NCI-H345 treated with DMSO at 0.1 percent for 48 hours (cell line): ENCODE data around the gene ANKRD1.
"Not testable (repeated sequence)": the region's sequence is repeated elsewhere in the genome, so short reads cannot be mapped to it uniquely, and the experiment has no call there.

Experiments
- DNase-seq: peaks from one replicate; lab custom pipeline; 2025; ENCODE audit not compliant: unreplicated experiment; lab: John Stamatoyannopoulos, UW

ANKRD1 gene

GRCh38 chr10:90920986-90921666 is at the start of gene ANKRD1:
Gene ANKRD1, minus strand, starts transcription at chr10:90921087. Its CDS starts 60 bp downstream, at chr10:90921027.
- no peak for DNase-seq

GRCh38 chr10:90969947-90970673 is 49.2 kb upstream of the ANKRD1 start:
- DNase-seq: no peak

- no peak for DNase-seq
Measured at GRCh38 chr10:90969121-90969534, 48.2 kb upstream of the ANKRD1 start.

GRCh38 chr10:90968328-90969081 is 47.6 kb upstream of the ANKRD1 start:
- DNase-seq: no peak

DNA sequence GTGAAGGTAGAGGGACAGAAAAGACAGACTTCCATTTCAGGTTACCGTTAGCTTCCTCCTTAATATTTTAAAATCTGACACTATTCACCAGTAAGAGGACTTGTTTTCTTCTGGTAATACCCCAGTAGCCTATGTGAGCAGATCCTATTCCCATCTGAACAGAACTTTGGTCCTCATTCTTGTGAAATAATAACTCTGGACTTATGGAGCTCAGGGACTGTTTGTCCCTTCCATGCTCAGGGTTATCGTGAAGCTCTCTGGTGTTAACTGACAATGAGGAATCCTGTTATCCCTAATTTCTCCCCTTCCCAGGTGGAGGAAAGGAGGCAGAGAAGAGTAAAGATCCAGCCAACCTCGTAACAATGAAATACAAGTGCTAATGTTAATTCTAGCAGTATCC is 47.0 kb upstream of the ANKRD1 start:
- DNase-seq: no peak

- DNase-seq: no peak
Measured at GRCh38 chr10:90966146-90966545, 45.3 kb upstream of the ANKRD1 start.

GRCh38 chr10:90965720-90966119 is 44.8 kb upstream of the ANKRD1 start:
- DNase-seq: no peak

- no peak for DNase-seq
Measured at GRCh38 chr10:90964781-90965465, 44.0 kb upstream of the ANKRD1 start.

DNA sequence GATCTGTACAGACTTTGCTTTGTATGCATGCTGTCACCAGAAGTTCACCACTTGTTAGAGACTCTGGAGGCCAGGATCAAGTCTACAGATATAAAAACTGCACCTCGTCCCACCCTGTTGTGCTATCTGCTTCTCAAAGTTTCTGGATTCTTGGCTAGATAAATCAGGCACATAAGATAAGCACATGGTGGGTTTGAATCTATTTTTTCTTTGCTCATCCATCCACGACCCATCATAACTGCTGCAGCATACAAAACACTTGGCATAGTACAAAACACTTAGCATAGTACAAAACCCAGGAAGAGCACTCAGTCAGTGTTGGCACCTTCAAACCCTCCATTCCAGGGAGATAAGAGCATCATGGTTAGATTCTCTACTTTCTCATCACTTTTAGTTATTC is 42.4 kb upstream of the ANKRD1 start:
- no peak for DNase-seq

- DNase-seq: no peak
Measured at GRCh38 chr10:90960355-90960814, 39.5 kb upstream of the ANKRD1 start.

DNA sequence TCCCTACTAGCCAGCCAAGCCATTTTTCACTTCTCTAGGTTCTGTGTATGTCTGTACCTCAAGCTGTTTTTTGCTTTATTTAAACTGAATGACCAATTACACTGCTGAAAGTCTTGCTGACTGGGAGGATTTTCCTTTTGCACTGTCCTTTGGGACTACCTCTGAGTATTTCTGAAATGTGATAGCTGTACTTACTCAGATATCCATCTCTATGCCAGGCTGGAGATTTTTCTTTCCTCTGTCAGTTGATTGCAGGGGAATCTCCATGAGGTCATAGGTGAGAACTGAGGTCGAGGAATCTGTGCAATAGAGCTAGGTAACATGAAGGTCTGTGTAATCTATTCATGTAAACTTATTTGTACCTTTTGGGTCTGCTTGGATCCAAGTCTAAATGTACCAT is 38.9 kb upstream of the ANKRD1 start:
- DNase-seq: no peak

DNA sequence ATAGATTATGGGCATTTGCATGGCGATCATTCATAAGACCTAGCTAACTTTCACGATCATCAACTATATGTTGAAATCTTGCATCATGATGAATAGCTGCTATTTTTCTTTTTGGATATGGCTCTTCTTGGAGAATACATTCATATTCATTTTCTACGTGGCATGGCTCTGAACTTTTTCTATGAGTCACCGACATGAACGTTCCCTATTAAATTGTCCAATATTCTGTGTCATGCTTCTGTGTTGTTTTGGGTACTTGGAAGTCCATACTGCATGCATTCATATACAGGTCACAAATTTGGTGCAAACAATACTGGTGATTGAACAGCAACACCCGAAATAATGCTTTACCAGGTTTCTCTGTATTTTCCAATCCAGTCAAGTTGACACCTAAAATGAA is 37.9 kb upstream of the ANKRD1 start:
- no peak for DNase-seq

DNA sequence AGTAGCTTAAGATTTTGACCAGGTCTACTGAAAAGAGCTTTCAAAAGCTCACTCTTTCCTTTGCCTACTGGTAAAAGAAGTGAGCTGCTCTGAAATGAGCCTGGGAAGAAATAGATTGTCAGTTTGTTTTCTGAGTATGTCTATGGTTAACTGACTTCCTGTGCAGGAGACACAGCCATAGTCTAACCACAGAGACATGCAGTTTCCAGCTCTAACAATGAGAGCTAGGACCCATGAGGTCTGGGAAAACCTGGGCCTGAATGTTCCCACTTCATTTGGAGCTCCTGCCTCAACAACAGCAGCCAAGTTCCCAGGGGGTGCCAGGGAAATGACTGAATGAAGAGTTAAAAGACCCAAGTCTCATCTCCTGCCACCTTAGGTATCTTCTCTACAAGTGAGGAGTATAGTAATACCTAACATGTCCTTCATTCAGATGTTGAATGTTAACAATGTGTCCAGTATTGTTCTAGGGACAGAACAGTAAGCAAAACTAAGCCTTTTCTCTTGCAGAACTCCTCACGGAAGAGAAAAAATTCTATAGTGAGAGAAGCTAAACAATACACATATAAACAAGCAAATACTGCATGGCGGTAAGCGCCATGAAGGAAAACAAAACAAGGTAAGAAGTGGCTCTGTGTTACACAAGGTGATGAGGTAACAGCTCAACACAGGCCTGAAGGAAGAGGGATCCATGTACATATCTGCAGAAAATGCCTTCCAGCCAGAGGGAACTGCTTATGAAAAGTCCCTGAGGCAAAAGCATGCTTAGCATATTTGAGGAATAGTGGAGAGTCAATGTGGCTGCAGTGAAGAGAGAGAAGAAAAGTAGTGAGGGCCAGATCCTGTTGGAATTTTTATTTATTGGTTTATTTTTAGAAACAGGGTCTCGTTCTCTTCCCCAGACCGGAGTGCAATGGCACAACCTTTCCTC is 26.4 kb upstream of the ANKRD1 start:
- no peak for DNase-seq

- DNase-seq: no peak
Measured at GRCh38 chr10:90945491-90946070, 24.7 kb upstream of the ANKRD1 start.

DNA sequence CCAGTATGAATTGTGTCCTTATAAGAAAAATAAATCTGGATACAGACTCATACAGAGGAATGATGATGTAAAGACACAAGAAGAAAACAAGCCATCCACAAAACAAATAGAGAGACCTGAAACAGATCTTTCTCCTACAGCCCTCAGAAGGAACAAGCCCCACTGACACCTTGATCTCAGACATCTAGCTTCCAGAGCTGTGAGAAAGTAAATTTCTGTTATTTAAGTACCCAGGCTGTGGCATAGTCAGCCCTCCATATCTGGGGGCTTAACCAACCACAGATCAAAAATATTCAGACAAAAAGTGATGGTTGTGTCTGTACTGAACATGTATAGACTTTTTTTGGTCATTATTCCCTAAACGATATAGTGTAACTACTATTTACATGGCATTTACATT is 23.9 kb upstream of the ANKRD1 start:
- DNase-seq: no peak

DNA sequence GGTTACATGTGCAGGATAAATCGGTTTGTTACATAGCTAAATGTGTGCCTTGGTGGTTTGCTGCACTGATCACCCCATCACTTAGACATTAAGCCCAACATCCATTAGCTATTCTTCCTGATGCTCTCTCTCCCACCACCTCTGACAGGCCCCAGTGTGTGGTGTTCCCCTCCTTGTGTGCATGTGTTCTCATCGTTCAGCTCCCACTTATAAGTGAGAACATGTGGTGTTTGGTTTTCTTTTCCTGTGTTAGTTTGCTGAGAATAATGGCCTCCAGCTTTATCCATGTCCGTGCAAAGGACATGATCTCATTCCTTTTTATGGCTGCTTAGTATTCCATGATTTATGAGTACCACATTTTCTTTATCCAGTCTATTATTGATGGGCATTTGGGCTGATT is 22.1 kb upstream of the ANKRD1 start:
- not testable (repeated sequence) for DNase-seq

DNA sequence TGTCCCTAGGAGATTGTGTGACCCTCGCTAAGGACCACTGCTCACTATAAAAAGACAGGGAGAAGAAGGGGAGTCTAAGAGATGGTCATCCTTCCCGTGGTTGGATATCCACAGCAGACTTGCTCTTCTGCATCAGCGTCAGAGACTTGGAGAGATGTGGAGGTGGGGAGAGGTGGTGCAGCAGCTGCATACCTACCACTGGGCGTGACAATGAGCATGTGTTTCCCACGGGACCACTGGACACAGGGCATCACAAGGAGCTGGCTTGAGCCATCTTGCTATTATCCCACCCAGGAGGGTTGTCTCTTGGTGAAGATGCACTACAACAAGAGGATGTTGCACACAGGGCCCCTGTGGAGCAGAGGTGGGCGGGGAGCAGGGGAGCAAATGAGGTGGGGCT is 18.8 kb upstream of the ANKRD1 start:
- DNase-seq: no peak

- no peak for DNase-seq
Measured at GRCh38 chr10:90939116-90939515, 18.2 kb upstream of the ANKRD1 start.

DNA sequence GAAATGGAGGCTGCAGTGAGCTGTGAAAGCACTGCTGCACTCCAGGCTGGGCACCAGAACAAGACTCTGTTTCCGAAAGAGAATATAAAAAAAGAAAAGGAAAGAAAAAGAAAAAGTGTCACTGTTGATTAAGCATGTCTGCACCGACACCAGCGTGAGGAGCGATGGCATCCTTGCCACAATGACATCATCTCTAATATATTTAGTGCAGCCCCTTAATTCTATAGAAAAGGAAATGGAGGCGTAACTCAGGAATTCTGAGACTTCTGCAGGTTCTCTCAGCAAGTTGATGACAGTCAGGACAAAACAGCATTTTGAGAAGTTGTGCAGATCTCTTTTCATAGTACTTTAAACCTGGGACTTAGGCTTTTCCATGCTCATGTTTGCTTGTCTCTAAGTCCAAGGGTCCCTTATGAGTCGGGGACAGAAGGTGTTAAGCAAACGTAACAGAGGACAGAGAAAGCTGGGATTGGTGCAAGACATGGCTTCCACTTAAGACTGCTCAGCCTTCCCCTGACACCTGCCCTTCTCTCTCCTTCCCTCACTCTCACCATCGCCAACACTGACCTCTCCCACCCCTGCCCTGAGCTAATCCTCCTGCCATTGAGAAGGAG is 16.9 kb upstream of the ANKRD1 start:
- DNase-seq: no peak
